A549 (cell line): ENCODE measurements around the gene PBRM1.

ENCODE experiments used
- HEYL ChIP-seq: fragments of 250-450 bp; sonication (Bioruptor Pico); IDR thresholded peaks from 2 replicates; pipeline ENCODE4 v1.8.0; 2021; ENCODE audit warnings: mild to moderate bottlenecking, moderate library complexity
- MAX ChIP-seq: IDR thresholded peaks from 2 replicates; pipeline ENCODE4 v1.6.1; 2012
- MYC ChIP-seq: IDR thresholded peaks from 2 replicates; pipeline ENCODE4 v1.6.1; 2012; ENCODE audit warnings: mild to moderate bottlenecking, inconsistent platforms, low read length, improper control_type of control experiment, borderline replicate concordance
- RCOR1 ChIP-seq: fragments of 150-350 bp; IDR thresholded peaks from 2 replicates; pipeline ENCODE4 v1.6.1; 2014; ENCODE audit warnings: antibody characterized with exemption, low read length, low read depth

DNA sequence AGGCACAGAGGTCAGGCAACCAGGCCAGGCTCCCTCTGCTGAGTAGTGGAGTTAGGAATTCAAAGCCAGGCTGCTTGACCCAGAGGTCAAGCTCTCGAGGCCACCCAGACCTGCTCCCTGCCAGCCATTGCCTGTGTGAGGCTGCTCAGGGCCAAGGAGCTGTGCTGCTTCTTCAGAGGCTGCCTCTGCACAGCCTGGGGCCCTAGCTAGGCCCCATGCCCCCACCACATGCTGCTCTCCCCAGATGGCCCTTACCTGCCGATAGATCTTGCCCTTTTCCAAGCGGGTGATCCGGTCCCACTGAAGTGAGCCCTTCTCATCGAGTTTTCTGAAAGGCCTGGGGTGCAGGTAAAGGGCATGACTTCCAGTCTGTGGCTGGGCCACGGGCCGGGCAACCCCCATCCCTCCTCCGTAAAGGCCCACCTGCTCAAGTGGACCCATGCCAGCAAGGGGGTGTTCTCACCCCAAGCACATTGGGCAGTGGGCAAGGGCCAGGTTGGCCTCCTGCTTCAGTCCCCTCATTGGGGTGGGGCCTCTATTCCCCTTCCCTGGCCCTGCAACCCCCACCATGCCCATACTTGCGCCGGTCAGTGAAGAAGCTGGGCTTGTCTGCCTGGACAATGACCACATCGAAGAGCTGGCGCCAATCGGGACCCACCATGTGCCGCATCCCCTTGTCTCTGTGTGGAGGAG, 158.5 kb downstream of the PBRM1 start:
- TF ChIP-seq MYC, result no peak
- TF ChIP-seq RCOR1, result no peak
- no peak for TF ChIP-seq MAX
- TF ChIP-seq HEYL (CRISPR knock-in tag), result no peak
